ENCODE measurements around the gene SURF6.
"Not testable (repeated sequence)": the region's sequence is repeated elsewhere in the genome, so short reads cannot be mapped to it uniquely, and the experiment has no call there.

SURF6 gene

DNA sequence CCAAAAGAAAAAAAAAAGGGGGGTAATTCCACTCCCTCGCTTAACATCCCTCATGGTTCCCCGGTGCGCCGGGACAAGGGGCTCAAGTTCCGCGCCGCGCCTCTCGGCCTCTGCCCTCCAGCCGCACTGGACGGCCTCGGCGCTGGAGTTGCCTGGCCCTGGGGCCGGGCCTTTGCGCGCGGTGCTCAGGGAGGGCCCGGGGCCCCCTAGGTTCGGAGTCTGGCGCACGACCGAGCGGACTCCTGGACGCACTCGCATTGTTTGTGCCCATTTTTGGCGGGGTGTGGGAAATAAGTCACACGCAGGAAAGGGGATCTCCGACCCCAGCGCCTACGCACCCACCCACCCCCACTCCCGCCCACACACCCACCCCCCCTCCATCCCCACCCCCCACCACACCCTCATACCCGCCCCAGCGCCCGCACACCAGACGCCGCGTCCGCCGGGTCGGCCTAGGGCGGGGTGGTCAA is 11.6 kb upstream of the SURF6 start:
- peak; percentile 44 for DNase-seq

DNA sequence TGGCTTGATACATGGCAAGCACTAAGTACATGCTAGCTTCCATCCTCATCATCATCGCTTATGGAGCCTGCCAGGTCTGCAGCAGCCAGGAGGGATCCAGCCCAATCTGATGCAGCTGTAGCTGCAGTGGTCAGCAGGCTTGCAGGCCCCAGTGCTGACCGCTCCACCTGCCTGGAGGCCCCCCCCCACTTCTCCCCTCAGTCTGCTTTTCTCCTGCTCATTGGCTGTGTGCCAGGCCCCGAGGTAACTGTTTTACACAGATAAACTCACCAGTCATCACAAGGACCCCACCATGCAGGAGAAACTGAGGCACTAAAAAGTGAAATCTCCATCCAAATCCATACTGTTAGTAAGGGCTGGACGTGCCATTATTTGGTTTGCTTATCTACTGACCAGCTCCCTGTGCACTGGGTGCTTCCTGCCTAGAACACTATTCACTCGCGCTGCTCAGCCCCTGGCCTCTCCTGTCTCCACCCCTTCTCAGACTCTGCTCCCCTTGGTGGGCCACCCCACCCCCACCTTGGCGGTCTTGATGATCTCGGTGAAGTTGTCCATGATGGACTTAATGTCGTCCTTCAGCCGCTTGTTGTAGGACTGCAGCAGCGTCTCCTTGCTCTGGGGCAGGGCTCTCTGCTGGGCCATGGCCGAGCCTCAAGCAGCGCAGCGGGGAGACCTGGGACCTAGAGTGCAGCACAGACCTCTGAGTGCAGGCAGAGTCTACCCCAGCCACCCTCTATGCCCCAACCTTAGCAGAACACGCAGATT is 10.2 kb upstream of the SURF6 start:
- no peak for DNase-seq

- no peak for DNase-seq
These were observed 9.6 kb upstream of the SURF6 start for GRCh38 chr9:133345596-133345995.

- DNase-seq: no peak
These were observed 9.0 kb upstream of the SURF6 start for GRCh38 chr9:133344979-133345378.

GRCh38 chr9:133344071-133344470 is 8.1 kb upstream of the SURF6 start:
- DNase-seq: no peak

DNA sequence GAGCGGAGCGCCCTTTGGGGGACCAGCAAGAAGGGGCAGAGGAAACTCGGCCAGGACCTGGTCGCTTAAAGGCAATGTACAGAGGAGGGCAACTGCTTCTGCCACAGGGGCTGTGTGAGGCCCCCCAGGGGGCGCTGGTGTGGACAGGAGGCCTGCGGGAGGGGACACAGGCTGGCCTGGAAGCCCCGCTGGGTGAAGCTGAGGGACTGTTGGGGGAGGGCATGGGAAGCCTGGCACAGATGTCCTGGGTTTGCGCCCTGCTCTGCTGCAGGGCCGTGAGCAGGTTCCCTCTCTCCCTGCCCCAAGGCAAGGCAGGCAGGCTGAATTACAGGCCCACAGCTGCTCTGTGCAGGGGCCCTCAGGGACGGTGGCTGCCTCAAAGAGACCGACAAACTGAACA is 6.6 kb upstream of the SURF6 start:
- DNase-seq: no peak

DNA sequence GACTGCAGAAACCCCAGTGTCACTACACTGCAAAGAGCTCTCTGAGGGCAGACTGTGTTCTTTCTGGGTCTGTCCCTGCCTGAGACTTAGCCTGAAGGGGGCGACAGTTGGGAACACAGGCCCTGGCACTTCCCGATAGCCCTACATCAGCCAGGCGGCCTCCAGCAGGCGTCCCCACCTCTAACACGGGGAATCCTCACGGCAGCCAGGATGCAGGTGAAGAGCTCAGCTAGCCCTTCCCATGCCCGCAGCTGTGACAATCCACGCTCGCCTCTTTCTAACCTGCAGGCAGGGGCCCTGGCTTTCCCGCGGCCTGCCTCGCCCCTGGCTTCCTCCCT is 6.0 kb upstream of the SURF6 start:
- DNase-seq: no peak

DNA sequence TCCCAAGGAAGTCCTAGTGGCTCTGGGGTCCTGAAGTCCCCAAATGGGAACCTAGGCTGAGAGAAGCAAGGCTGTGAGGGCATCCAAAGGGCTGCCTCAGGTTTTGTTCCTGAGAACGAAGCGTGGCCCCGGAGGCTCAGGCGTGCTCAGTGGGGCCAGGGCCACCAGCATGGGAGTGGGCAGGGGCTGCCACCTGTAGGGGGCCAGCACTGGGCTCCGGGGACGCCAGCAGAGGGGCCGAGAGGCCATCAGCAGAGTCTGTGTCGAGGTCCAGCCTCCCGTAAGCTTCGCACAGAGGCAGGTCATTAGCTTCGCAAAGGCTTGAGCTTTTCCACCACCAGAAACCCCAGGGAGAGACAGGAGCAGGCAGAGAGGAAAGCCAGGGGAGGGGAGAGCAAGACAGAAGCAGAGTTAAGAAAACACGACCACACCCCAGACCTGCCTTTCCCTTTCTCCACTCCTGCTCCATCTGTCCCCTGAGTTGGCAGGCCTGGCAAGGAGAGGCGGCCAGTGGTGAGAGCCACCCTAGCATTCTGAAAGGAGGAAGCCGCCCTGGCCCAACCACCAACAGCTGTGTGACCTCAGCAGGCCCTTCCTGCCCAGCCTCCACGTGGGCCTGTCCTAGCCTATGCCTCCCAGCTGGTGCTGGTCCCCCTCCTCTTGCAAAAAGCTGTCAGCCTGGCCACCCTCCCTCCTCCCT is 5.5 kb upstream of the SURF6 start:
- DNase-seq: no peak

GRCh38 chr9:133340916-133341315 is 4.9 kb upstream of the SURF6 start:
- no peak for DNase-seq

- no peak for DNase-seq
These were observed 4.3 kb upstream of the SURF6 start for GRCh38 chr9:133340256-133340655.

GRCh38 chr9:133339641-133340040 is 3.7 kb upstream of the SURF6 start:
- no peak for DNase-seq

DNA sequence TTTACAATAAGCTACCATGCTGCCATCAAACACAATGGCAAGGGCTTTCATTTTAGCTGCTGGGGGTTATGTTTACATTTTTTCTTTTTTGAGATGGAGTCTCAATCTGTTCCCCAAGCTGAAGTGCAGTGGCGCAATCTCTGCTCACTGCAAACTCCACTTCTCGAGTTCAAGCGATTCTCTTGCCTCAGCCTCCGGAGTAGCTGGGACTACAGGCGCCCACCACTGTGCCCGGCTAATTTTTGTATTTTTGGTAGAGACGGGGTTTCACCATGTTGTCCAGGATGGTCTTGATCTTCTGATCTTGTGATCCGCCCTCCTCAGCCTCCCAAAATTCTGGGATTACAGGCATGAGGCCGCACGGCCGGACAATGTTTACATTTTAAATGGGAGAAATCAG is 1.1 kb downstream of the SURF6 start:
- not testable (repeated sequence) for DNase-seq

- DNase-seq: no peak
These were observed 1.8 kb downstream of the SURF6 start for GRCh38 chr9:133334161-133334560.

DNA sequence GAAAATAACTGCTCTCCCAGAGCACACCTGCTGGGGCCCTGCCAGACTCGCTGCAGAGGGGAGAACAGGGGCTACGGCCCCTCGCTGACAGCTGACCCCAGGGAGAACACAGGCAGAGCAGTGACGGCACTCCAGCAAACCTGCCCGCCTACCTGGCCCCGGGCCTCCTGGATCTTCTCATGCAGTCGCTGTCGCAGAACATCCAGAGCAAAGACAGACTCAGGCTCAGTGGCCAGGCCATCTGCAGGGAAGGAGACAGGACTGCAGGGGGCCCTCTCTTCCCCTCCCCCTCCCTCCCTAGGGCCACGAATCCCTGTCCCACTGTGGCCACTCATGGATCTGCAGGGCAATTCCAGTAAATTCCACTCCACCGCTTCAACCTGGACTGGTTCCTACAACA is 2.4 kb downstream of the SURF6 start:
- no peak for DNase-seq

- no peak for DNase-seq
These were observed 3.0 kb downstream of the SURF6 start for GRCh38 chr9:133333011-133333410.

GRCh38 chr9:133332381-133332730 is 3.6 kb downstream of the SURF6 start:
- no peak for DNase-seq

GRCh38 chr9:133331641-133332380 is 4.2 kb downstream of the SURF6 start:
- DNase-seq: no peak

GRCh38 chr9:133331221-133331620 is 4.8 kb downstream of the SURF6 start:
- DNase-seq: no peak

DNA sequence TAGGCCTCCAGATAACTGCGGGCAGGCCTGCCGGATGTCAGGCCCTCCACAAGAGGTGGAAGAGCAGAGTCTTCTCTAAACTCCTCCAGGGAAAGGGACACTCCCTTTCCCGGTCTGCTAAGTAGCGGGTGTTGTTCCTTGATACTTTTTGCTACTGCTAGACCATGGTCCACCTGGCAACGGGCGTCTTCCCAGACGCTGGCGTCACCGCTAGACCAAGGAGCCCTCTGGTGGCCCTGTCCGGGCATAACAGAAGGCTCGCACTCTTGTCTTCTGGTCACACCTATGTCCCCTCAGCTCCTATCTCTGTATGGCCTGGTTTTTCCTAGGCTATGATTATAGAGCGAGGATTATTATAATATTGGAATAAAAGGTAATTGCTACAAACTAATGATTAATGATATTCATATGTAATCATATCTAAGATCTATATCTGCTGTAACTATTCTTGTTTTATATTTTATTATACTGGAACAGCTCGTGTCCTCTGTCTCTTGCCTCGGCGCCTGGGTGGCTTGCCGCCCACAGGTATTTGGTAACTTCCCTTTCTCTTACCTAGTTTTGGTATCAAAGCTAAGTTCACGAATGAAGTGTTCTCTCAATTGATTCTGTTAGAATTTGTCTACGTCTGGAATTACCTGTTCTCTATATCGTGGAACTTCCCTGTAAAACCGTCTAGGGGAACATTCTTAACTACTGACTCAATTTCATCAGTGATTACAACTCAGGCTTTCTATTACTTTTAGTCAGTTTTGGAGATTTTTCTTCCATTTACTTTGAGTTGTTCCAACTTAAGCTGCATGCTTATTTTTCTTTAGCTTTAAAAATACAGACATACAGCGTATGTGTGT is 6.5 kb downstream of the SURF6 start:
- not testable (repeated sequence) for DNase-seq

- DNase-seq: no peak
These were observed 8.0 kb downstream of the SURF6 start for GRCh38 chr9:133327834-133328484.

- DNase-seq: not testable (repeated sequence)
These were observed 9.0 kb downstream of the SURF6 start for GRCh38 chr9:133327021-133327420.

GRCh38 chr9:133323991-133324703 is 11.8 kb downstream of the SURF6 start:
- DNase-seq: no peak
